Measurements from ENCODE around the gene AP2A1.

- TF ChIP-seq POLR2A (IDR thresholded peaks at IDR 0.05), result no peak
- TF ChIP-seq, protein P1, sequence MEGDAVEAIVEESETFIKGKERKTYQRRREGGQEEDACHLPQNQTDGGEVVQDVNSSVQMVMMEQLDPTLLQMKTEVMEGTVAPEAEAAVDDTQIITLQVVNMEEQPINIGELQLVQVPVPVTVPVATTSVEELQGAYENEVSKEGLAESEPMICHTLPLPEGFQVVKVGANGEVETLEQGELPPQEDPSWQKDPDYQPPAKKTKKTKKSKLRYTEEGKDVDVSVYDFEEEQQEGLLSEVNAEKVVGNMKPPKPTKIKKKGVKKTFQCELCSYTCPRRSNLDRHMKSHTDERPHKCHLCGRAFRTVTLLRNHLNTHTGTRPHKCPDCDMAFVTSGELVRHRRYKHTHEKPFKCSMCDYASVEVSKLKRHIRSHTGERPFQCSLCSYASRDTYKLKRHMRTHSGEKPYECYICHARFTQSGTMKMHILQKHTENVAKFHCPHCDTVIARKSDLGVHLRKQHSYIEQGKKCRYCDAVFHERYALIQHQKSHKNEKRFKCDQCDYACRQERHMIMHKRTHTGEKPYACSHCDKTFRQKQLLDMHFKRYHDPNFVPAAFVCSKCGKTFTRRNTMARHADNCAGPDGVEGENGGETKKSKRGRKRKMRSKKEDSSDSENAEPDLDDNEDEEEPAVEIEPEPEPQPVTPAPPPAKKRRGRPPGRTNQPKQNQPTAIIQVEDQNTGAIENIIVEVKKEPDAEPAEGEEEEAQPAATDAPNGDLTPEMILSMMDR (IDR thresholded peaks at IDR 0.05), result no peak
These were observed 32.5 kb downstream of the AP2A1 start for GRCh38 chr19:49799271-49799797.

Measured in thyroid gland (tissue), 4 donors.